OCI-LY1 (cell line): ENCODE data around the gene PNPLA5.

Source experiments
- H2AFZ ChIP-seq: fragments of 200-600 bp; sonication (generic), shearing (Covaris generic); 2 replicates; pipeline ENCODE4 v1.6.0; 2014; ENCODE audit warnings: antibody characterized with exemption, mild to moderate bottlenecking, low read length
- H3F3A ChIP-seq: fragments of 200-600 bp; sonication (generic), shearing (Covaris generic); 2 replicates; pipeline ENCODE4 v1.6.0; 2014; ENCODE audit warnings: mild to moderate bottlenecking, antibody characterized with exemption, low read length, moderate library complexity; ENCODE audit not compliant: insufficient read depth
- H3K27ac ChIP-seq: fragments of 200-600 bp; sonication (generic); 2 replicates; pipeline ENCODE4 v1.5.1; 2014; ENCODE audit warnings: low read length, mixed run types, mild to moderate bottlenecking, low read depth; ENCODE audit not compliant: poor library complexity, severe bottlenecking
- H3K27me3 ChIP-seq: fragments of 200-600 bp; sonication (generic); 2 replicates; pipeline ENCODE4 v1.6.0; 2014; ENCODE audit warnings: antibody characterized with exemption, mild to moderate bottlenecking, low read length, moderate library complexity; ENCODE audit not compliant: insufficient read depth
- H3K36me3 ChIP-seq: fragments of 200-600 bp; sonication (generic); 2 replicates; pipeline ENCODE4 v1.6.1; 2014; ENCODE audit warnings: mild to moderate bottlenecking, antibody characterized with exemption, low read length, moderate library complexity, mixed read lengths; ENCODE audit not compliant: insufficient read depth
- H3K4me1 ChIP-seq: fragments of 200-600 bp; sonication (generic); 2 replicates; pipeline ENCODE4 v1.5.1; 2014; ENCODE audit warnings: mild to moderate bottlenecking, low read length, moderate library complexity; ENCODE audit not compliant: insufficient read depth, severe bottlenecking
- H3K4me2 ChIP-seq: fragments of 200-600 bp; sonication (generic), shearing (Covaris generic); 2 replicates; pipeline ENCODE4 v1.6.1; 2014; ENCODE audit warnings: low read length
- H3K4me3 ChIP-seq: fragments of 200-600 bp; sonication (generic); 2 replicates; pipeline ENCODE4 v1.5.1; 2014; ENCODE audit warnings: low read length, low read depth, mild to moderate bottlenecking, mixed read lengths; ENCODE audit not compliant: poor library complexity, severe bottlenecking
- H3K79me2 ChIP-seq: fragments of 200-600 bp; shearing (Covaris generic); 2 replicates; pipeline ENCODE4 v1.6.1; 2016; ENCODE audit warnings: mixed run types, low read length, mixed read lengths; ENCODE audit not compliant: insufficient read depth
- H3K9ac ChIP-seq: fragments of 200-600 bp; sonication (generic), shearing (Covaris generic); 2 replicates; pipeline ENCODE4 v1.6.1; 2014; ENCODE audit warnings: mild to moderate bottlenecking, low read length, mixed read lengths
- H3K9me2 ChIP-seq: fragments of 200-600 bp; sonication (generic), shearing (Covaris generic); 2 replicates; pipeline ENCODE4 v1.6.1; 2014; ENCODE audit warnings: low read depth, mild to moderate bottlenecking, low read length, mixed read lengths
- H3K9me3 ChIP-seq: fragments of 200-600 bp; shearing (Covaris generic); 2 replicates; pipeline ENCODE4 v1.6.1; 2014; ENCODE audit warnings: low read length, mixed read lengths
- H4K20me1 ChIP-seq: fragments of 200-600 bp; sonication (generic), shearing (Covaris generic); 2 replicates; pipeline ENCODE4 v1.6.0; 2016; ENCODE audit warnings: mild to moderate bottlenecking, low read length; ENCODE audit not compliant: insufficient read depth
- EZH2 ChIP-seq: fragments of 200-600 bp; sonication (generic), shearing (Covaris generic); IDR thresholded peaks from 2 replicates; pipeline ENCODE4 v1.8.0; 2017; ENCODE audit warnings: borderline replicate concordance, mixed run types, mild to moderate bottlenecking, antibody characterized with exemption, low read length, moderate library complexity, mixed read lengths
- TF ChIP-seq, protein P1 (sequence below): fragments of 200-600 bp; sonication (generic), shearing (Covaris generic); IDR thresholded peaks from 2 replicates; pipeline ENCODE4 v1.5.1; 2017; ENCODE audit warnings: mild to moderate bottlenecking, antibody characterized with exemption, low read length, moderate library complexity, mixed read lengths

PNPLA5 gene

GRCh38 chr22:43831561-43832392, 60.0 kb downstream of the PNPLA5 start:
- no peak overlapping the region for H3K4me2 ChIP-seq
- H3K4me1 ChIP-seq = no peaks in the 10 kb centered on the region
- H3K9me3 ChIP-seq = no peaks in the 10 kb centered on the region
- no peak overlapping the region for H3K27ac ChIP-seq
- no peaks in the 10 kb centered on the region for H3F3A ChIP-seq
- no peaks in the 10 kb centered on the region for H4K20me1 ChIP-seq
- H3K4me3 ChIP-seq = no peak overlapping the region
- TF ChIP-seq, protein P1, sequence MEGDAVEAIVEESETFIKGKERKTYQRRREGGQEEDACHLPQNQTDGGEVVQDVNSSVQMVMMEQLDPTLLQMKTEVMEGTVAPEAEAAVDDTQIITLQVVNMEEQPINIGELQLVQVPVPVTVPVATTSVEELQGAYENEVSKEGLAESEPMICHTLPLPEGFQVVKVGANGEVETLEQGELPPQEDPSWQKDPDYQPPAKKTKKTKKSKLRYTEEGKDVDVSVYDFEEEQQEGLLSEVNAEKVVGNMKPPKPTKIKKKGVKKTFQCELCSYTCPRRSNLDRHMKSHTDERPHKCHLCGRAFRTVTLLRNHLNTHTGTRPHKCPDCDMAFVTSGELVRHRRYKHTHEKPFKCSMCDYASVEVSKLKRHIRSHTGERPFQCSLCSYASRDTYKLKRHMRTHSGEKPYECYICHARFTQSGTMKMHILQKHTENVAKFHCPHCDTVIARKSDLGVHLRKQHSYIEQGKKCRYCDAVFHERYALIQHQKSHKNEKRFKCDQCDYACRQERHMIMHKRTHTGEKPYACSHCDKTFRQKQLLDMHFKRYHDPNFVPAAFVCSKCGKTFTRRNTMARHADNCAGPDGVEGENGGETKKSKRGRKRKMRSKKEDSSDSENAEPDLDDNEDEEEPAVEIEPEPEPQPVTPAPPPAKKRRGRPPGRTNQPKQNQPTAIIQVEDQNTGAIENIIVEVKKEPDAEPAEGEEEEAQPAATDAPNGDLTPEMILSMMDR = no peak
- no peak for TF ChIP-seq EZH2
- no peaks in the 10 kb centered on the region for H3K9me2 ChIP-seq
- H2AFZ ChIP-seq = no peak overlapping the region
- H3K27me3 ChIP-seq = no peaks in the 10 kb centered on the region
- no peaks in the 10 kb centered on the region for H3K79me2 ChIP-seq
- H3K9ac ChIP-seq = no peak overlapping the region
- no peaks in the 10 kb centered on the region for H3K36me3 ChIP-seq

DNA sequence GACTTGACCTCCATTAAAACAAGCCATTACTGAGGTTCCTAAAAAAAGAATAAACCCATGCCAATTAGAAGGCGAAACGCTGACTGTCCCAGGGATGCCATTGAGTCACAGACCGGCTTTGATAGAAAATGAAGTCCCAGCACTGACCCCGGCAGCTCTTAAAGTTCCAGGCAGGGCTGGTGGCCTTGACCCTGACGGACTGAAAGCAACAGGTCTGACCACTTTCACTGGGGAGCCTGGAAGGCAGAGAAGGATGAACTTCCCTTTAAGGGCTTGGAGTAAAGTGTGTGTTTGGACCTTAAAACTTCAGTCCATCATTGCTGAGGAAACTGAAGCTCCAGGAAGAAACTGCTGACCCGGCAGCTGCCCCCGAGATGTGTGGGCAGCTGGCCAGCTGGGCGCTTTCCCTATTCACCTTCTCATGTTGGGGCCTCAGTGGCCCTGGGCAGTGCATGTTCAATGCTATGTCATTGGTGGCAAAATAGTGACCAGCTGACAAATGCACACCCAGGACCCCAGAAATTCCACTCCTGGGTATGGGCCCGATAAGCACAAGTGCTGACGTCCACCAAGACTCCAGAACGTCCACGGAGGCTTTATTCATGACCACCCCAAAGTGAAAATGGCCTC, 60.8 kb downstream of the PNPLA5 start:
- H4K20me1 ChIP-seq = no peaks in the 10 kb centered on the region
- no peak overlapping the region for H3K4me3 ChIP-seq
- no peaks in the 10 kb centered on the region for H3K79me2 ChIP-seq
- H3K4me2 ChIP-seq = no peak overlapping the region
- no peaks in the 10 kb centered on the region for H3F3A ChIP-seq
- H3K9ac ChIP-seq = no peak overlapping the region
- H3K4me1 ChIP-seq = no peaks in the 10 kb centered on the region
- H2AFZ ChIP-seq = no peak overlapping the region
- TF ChIP-seq, protein P1 = no peak
- no peak for TF ChIP-seq EZH2
- H3K9me3 ChIP-seq = no peaks in the 10 kb centered on the region
- H3K36me3 ChIP-seq = no peaks in the 10 kb centered on the region
- H3K27me3 ChIP-seq = no peaks in the 10 kb centered on the region
- no peak overlapping the region for H3K27ac ChIP-seq
- no peaks in the 10 kb centered on the region for H3K9me2 ChIP-seq

- Histone ChIP-seq H3K9me3 (no peaks in the 10 kb centered on the region), H2AFZ (no peak overlapping the region), H3K27me3 (no peaks in the 10 kb centered on the region), H3K36me3 (no peaks in the 10 kb centered on the region), H3K9me2 (no peaks in the 10 kb centered on the region), H3K79me2 (no peaks in the 10 kb centered on the region), H3K4me2 (no peak overlapping the region), H3K4me1 (no peaks in the 10 kb centered on the region), H3K27ac (no peak overlapping the region), H4K20me1 (no peaks in the 10 kb centered on the region), H3K9ac (no peak overlapping the region), H3F3A (no peaks in the 10 kb centered on the region), H3K4me3 (no peak overlapping the region)
- TF ChIP-seq EZH2 = no peak
- TF ChIP-seq, protein P1 = no peak
Measured at GRCh38 chr22:43829904-43830851, 61.6 kb downstream of the PNPLA5 start.
